KOPT-K1 (cell line): ENCODE results near the gene CACNA1C.

Experiments
- H3K27ac ChIP-seq: fragments of 200-600 bp; sonication (generic); 2 replicates; pipeline ENCODE4 v1.5.1; 2016; ENCODE audit warnings: antibody characterized with exemption, mild to moderate bottlenecking, low read depth, low read length; ENCODE audit not compliant: poor library complexity, severe bottlenecking
- H3K36me3 ChIP-seq: fragments of 200-600 bp; sonication (generic); 2 replicates; pipeline ENCODE4 v1.5.1; 2017; ENCODE audit warnings: antibody characterized with exemption, mild to moderate bottlenecking, low read length, moderate library complexity; ENCODE audit not compliant: insufficient read depth
- H3K9me3 ChIP-seq: fragments of 200-600 bp; sonication (generic); 2 replicates; pipeline ENCODE4 v1.5.1; 2017; ENCODE audit warnings: antibody characterized with exemption, low read length, mild to moderate bottlenecking; ENCODE audit not compliant: insufficient read depth, poor library complexity, severe bottlenecking

Gene CACNA1C

GRCh38 chr12:2212971-2213869 lies 160.4 kb downstream of the CACNA1C start:
- Histone ChIP-seq H3K9me3 (no peaks in the 10 kb centered on the region), H3K36me3 (no peaks in the 10 kb centered on the region), H3K27ac (no peak overlapping the region)

DNA sequence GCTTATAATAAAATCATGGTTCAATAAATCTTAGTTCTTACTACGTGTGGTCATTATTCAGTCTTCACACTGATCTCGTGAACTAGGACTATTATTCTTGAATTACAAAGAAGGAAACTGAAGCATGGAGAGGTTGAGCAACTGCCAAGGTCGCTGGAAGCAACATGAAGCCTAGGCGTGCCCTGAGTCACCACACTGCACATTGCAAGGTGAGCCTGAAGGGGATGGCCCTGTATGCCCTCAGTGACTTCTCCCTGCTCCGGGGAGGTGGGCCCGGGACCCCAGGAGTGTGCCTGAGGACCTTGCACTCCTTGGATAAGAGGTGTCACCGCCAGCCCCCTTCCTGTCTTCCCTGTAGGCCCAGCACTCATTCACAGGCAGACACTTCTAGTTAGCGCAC lies 161.6 kb downstream of the CACNA1C start:
- Histone ChIP-seq H3K27ac (no peak overlapping the region), H3K9me3 (no peaks in the 10 kb centered on the region), H3K36me3 (no peaks in the 10 kb centered on the region)

DNA sequence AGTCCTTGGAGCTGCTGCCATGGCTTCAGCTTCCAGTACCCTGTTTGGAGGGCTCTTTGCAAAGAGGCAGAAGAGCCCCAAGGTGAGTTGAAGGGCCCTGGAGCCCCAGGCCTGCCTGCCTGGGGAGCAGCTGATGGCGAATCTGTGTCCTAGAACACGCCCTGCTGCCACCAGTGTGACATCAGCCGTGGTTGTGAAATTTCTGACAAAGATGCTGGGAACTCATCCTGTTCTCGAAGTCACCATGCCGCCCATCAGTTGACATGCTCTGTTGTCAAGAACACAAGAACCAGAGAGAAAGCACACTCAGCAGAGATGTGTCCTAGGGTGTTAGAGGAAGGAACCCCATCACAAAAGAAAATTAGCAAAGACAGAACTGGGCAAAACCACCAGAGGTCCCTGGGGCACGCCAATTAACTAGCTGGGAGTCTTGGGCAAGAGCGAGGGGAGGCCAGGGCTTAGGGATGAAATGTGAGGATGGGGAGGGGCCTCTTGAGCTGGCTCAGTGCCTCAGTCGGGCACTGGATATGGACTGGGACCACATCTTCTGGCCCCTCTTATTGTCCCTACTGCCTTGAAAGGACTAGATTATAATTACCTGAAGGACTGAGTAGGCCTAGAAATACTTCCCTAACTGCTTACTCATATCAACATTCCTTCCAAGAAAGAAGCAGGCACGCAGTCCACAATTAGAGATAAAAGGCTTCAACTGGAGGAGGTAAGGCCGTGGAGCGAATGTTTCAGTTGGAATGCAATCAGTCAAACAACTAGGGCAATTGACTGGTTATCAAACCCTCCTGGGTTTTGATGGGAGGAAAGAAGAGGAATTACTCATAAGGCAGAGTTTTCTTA lies 163.1 kb downstream of the CACNA1C start:
- no peak overlapping the region for H3K27ac ChIP-seq
- no peaks in the 10 kb centered on the region for H3K9me3 ChIP-seq

GRCh38 chr12:2218706-2219105 lies 165.9 kb downstream of the CACNA1C start:
- no peaks in the 10 kb centered on the region for H3K36me3 ChIP-seq
- H3K9me3 ChIP-seq, result no peaks in the 10 kb centered on the region
- no peak overlapping the region for H3K27ac ChIP-seq

More for the DNA sequence above, 163.1 kb downstream of the CACNA1C start:
- no peaks in the 10 kb centered on the region for H3K36me3 ChIP-seq

DNA sequence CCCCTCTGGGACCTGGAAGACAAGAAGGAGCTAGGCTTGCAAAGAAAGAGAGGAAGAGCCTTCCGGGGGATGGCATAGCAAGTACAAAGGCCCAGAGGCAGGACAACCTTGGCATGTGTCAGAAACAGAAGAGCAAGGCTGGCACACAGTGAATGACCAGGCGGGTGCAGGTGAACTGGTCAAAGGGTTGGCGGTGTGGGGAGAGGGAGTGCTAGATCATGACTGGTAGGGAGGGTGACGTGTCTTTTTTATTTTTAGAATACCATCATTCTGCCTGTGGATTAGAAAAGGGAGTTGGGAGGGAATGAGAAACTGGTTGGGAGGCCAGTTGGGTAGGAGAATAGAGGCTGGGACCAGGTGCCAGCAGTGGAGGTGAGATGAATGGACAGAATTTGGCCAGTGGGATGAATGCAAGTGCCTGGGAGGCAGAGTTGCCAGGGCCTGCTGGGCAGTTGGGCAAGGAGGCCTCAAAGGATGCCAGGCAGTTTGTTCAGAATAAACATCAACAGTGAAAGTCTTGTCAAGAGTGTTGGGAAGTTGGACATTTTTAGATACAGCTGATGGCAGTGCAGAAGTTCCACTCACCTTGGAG lies 168.3 kb downstream of the CACNA1C start:
- Histone ChIP-seq H3K27ac (no peak overlapping the region), H3K9me3 (no peaks in the 10 kb centered on the region), H3K36me3 (no peaks in the 10 kb centered on the region)

DNA sequence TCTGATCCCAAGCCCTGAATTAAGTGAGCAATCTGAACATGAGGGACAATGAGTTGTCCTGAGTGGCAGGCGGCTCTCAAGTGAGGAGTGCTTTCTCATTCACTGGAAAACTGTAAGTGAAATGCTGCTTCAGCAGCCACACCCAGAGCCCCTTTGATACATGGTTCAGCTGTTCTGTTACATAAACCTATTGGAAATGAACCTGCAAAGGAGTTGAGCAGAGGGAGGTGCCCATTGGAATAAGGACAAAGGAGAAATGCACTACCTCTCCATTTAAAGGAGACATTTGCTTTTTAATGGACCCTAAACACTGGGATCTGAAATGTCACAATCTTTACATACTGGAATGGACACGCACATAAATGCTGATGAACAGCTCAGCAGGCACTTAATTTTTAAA lies 169.9 kb downstream of the CACNA1C start:
- H3K27ac ChIP-seq, result no peak overlapping the region
- no peaks in the 10 kb centered on the region for H3K36me3 ChIP-seq
- no peaks in the 10 kb centered on the region for H3K9me3 ChIP-seq

DNA sequence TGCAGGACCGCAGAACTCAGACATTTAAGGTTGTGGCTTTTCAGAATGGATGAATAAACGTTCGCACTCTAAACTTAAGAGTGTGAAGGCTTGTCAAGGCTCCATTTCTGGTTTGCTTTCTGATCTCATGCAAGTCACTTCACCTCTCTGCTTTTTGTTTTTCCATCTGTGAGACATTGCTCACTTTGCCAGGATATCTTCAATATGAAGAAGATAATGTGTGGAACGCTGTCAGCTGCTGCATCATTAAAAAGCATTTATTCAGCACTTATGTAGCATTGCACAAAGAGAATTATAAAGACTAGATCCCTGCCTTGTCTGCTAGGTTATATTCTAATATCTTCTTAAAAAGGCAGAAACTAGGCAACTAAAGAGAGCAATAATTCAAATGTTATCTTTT lies 172.2 kb downstream of the CACNA1C start:
- no peak overlapping the region for H3K27ac ChIP-seq
- H3K9me3 ChIP-seq, result no peaks in the 10 kb centered on the region
- H3K36me3 ChIP-seq, result no peaks in the 10 kb centered on the region

DNA sequence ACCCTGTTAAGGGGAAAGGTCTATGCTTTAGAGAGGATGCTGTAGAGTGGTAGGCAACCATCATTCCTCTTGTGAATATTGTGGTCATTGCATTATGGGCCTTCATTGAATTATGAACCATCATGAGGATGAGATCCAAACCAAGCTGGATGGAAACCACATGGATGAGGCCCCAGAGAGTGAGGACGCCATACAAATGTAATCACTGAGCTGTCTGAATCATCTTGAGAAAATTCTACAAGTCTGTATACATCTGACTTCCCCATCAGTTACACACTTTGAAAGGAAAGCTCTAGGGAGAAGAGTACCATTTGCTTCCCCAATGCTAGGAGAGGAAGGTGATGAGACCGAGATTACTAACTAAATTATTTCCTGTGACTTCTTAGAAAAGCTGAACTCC lies 172.9 kb downstream of the CACNA1C start:
- Histone ChIP-seq H3K27ac (no peak overlapping the region), H3K36me3 (no peaks in the 10 kb centered on the region), H3K9me3 (no peaks in the 10 kb centered on the region)

DNA sequence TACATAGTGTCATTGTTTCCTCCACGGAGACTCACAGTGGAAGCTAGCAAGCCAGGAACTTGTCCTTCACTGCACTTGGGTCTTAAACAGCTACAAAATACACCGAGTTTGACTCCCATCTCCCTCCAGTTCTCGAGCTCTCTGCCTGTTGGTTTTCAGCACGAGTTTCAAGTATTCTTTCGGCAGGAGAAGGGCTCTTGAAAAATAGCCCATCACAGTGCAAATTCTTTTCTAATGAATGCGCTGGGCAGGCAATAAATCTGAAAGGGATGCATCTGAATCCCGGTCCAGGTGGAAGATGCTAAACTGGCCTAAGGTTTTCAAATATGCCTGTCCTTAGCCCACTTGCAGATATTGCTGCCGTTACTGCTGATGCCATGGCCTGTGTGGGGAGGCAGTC lies 173.9 kb downstream of the CACNA1C start:
- Histone ChIP-seq H3K9me3 (no peaks in the 10 kb centered on the region), H3K27ac (no peak overlapping the region), H3K36me3 (no peaks in the 10 kb centered on the region)

- Histone ChIP-seq H3K36me3 (no peaks in the 10 kb centered on the region), H3K9me3 (no peaks in the 10 kb centered on the region), H3K27ac (no peak overlapping the region)
These were observed 174.6 kb downstream of the CACNA1C start for GRCh38 chr12:2227360-2227759.

- no peaks in the 10 kb centered on the region for H3K9me3 ChIP-seq
- H3K36me3 ChIP-seq, result no peaks in the 10 kb centered on the region
- no peak overlapping the region for H3K27ac ChIP-seq
These were observed 175.7 kb downstream of the CACNA1C start for GRCh38 chr12:2228535-2228934.

DNA sequence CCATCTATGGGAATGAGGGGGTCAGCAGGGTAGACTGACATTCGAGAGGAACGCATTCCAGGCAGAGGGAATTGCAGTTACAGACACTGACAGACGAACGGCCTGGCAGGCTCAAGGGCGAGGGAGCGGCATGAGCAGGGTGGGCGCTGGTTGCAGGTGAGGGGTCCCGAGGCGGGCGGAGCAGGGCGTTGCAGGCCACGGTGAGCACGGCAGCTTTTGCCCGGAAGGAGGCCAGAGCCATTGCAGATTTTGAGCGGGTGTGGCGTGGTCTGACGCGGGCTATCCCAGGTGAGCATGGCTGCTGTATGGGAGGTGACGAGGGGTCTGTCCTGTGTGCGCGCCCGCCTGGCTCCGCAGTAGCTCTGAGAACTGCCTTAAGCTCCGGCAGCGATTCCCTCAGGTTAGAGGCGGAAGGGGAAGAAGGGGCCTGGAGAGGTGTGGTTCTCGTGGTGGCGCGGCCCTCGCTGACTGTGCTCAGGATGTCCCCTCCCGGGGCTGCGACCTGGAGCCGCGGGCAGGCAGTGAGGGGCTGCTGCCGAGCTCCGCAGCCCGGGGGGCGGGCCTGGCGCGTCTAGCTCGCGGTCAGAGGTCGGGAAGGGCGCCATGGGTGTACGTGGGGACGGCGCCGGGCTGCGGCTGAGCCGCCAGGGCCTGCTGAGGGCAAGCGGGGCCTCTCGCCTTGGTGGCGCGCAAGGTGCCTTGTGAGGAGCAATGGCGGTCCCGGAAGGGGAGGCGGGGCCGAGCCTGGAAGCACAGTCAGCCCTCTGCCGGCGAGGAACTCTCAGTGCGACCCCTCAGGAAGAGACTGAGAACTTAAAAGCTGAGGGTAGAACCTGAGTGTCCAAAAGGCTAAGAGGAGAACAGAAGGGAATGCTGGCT lies 177.1 kb downstream of the CACNA1C start:
- Histone ChIP-seq H3K36me3 (no peaks in the 10 kb centered on the region), H3K9me3 (no peaks in the 10 kb centered on the region), H3K27ac (no peak overlapping the region)

DNA sequence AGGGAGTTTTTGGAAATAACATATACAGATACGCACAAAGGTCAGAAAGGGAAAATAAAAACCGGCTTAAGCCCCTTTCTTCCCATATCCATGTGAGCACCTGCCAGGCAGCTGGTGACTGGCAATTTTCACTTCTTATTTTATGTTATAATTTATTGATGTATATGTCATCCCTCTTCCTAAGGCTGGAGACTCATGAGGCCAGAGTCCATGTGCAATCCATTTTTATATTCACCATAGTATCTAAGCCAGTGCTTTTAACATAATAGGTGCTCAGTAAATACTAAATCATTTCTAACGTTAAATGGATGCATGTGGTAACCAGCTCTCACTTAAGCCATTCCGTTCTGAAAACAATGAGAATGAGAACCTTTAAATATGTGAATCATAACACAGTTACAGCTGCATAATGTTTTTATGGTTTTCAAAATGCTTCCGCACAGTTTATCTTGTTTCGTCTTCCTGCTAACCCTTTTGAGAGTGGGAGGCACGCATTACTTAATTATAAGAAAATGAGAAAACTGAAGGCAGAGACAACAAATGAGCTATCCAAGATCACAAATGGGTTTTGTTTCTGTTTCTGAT lies 178.3 kb downstream of the CACNA1C start:
- H3K36me3 ChIP-seq, result no peaks in the 10 kb centered on the region
- H3K27ac ChIP-seq, result no peak overlapping the region
- no peaks in the 10 kb centered on the region for H3K9me3 ChIP-seq

GRCh38 chr12:2231956-2232355 lies 179.2 kb downstream of the CACNA1C start:
- H3K36me3 ChIP-seq, result no peaks in the 10 kb centered on the region
- H3K9me3 ChIP-seq, result no peaks in the 10 kb centered on the region
- H3K27ac ChIP-seq, result no peak overlapping the region
